A673 (cell line): ENCODE data around the gene ARHGAP21. TPM values are rescaled to one million over a fixed set of nuclear protein-coding genes. Genes with fewer than 3 reads are reported as not detected.

Experiments
- BruUV-seq: library from RNA; stranded (reverse); fragments of 400-500 nt; replicated peaks from 2 replicates; lab custom pipeline; 2021; lab: Mats Ljungman, UMichigan
- CTCF ChIA-PET: fragments of 300-600 bp; sonication (Branson Sonifier 250); formaldehyde crosslinking; loops from one replicate; lab custom pipeline; 2022; ENCODE audit warnings: antibody characterized with exemption; lab: Charles Lee
- POLR2A ChIA-PET: fragments of 300-600 bp; sonication (Branson Sonifier 250); formaldehyde crosslinking; loops from one replicate; lab custom pipeline; 2022; ENCODE audit warnings: antibody characterized with exemption; ENCODE audit not compliant: low non-redundant PET; lab: Charles Lee
- DNase-seq: peaks from one replicate; pipeline ENCODE4 v3.0.0-alpha.2; 2015; ENCODE audit warnings: low spot score
- H3K27ac ChIP-seq: fragments of 200-600 bp; sonication (generic); 2 replicates; pipeline ENCODE4 v1.5.1; 2016; ENCODE audit warnings: mixed run types, low read depth, mild to moderate bottlenecking, mixed read lengths, antibody characterized with exemption, low read length; ENCODE audit not compliant: poor library complexity, severe bottlenecking
- H3K27me3 ChIP-seq: fragments of 200-600 bp; sonication (generic); replicated peaks from 2 replicates; pipeline ENCODE4 v1.6.1; 2017; ENCODE audit warnings: mixed run types, low read depth, mild to moderate bottlenecking, mixed read lengths, antibody characterized with exemption, low read length; ENCODE audit not compliant: insufficient read depth, poor library complexity
- H3K36me3 ChIP-seq: fragments of 200-600 bp; sonication (generic); 2 replicates; pipeline ENCODE4 v1.6.1; 2016; ENCODE audit warnings: mixed run types, mild to moderate bottlenecking, mixed read lengths, antibody characterized with exemption, low read length; ENCODE audit not compliant: insufficient read depth, poor library complexity, severe bottlenecking
- H3K4me1 ChIP-seq: fragments of 200-600 bp; sonication (generic); 2 replicates; pipeline ENCODE4 v1.6.1; 2017; ENCODE audit warnings: mixed run types, mild to moderate bottlenecking, mixed read lengths, antibody characterized with exemption, low read length; ENCODE audit not compliant: insufficient read depth, poor library complexity, severe bottlenecking
- H3K4me3 ChIP-seq: fragments of 200-600 bp; sonication (generic); 2 replicates; pipeline ENCODE4 v1.5.1; 2016; ENCODE audit warnings: low read depth, mixed run types, mild to moderate bottlenecking, mixed read lengths, low read length; ENCODE audit not compliant: poor library complexity, severe bottlenecking
- H3K9me3 ChIP-seq: fragments of 200-600 bp; sonication (generic); 2 replicates; pipeline ENCODE4 v1.6.1; 2016; ENCODE audit warnings: mixed run types, low read depth, mild to moderate bottlenecking, mixed read lengths, antibody characterized with exemption, low read length; ENCODE audit not compliant: poor library complexity, severe bottlenecking
- CTCF ChIP-seq: fragments of 300-800, 200-600 bp; sonication (generic); conservative IDR thresholded peaks from 2 replicates; pipeline ENCODE4 v1.5.1; 2017; ENCODE audit warnings: low read depth, mild to moderate bottlenecking, antibody characterized with exemption, low read length, moderate library complexity, mixed read lengths
- EZH2 ChIP-seq: fragments of 200-600 bp; sonication (generic); IDR thresholded peaks from 2 replicates; pipeline ENCODE4 v1.6.1; 2017; ENCODE audit warnings: borderline replicate concordance, low read depth, mild to moderate bottlenecking, mixed read lengths, antibody characterized with exemption, low read length; ENCODE audit not compliant: poor library complexity, severe bottlenecking
- intact Hi-C: fragments of 100-400 bp; cut with micrococcal nuclease; formaldehyde crosslinking; loops from one replicate; pipeline ENCODE4 v1.10.0; 2022; ENCODE audit not compliant: unreplicated experiment
- total RNA-seq: library from RNA; stranded (reverse); gene quantifications from 2 replicates; pipeline ENCODE4 v1.2.3, GENCODE V29; 2021

The ARHGAP21 gene
- total RNA-seq, 1 experiment from 2014 or later = 68.6 TPM

DNA sequence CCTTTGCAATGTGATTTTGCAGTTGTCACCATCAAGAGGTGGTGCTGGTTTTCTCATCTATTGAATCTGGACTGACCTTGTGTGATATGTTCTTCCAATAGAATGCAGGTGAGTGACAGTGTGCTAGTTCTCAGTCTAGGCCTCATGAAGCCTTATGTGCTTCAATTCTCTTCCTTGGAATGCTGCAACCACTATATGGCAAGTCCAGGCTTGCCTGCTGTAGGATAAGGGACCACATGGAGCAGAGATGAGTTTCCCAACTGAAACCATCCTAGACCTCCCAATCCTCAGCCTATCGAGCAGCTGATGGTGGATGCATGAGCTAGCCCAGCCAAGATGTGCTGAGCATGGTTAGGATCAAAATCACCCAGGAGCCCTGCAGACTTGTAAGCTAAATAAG, 32.6 kb upstream of the ARHGAP21 start:
- Histone ChIP-seq H3K4me1 (no peaks in the 10 kb centered on the region), H3K27ac (no peak overlapping the region), H3K27me3 (no peaks in the 10 kb centered on the region), H3K4me3 (no peak overlapping the region), H3K36me3 (no peaks in the 10 kb centered on the region), H3K9me3 (no peaks in the 10 kb centered on the region)
- intact Hi-C loops = no loop called here
- POLR2A ChIA-PET = no interaction called here
- DNase-seq = no peak
- TF ChIP-seq CTCF = no peak
- no peak for TF ChIP-seq EZH2
- CTCF ChIA-PET = no interaction called here
- BruUV-seq = no TSS peak

DNA sequence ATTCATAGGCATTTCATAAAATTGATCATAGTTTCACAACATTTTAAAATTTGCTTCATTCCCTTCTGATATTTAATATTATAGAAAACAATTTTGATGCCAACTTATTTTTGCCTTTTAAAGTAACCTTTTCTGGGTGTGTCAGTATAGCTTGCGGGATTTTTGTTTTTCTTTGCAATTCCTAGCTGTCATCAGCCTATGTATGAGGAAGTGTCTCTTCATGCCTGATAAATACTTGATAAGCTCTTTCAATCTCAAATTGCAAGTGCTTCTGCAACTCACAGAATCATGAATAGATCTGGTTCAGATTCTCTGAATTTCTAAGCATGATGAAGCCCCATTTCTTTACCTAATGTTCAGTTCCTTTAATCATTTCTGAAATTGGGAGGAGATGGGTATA, 28.0 kb upstream of the ARHGAP21 start:
- ChIA-PET CTCF (no interaction called here), POLR2A (no interaction called here)
- intact Hi-C loops = no loop called here

GRCh38 chr10:24750695-24751094, 27.0 kb upstream of the ARHGAP21 start:
- CTCF ChIA-PET = no interaction called here
- no peak for DNase-seq
- intact Hi-C loops = no loop called here

More for the DNA sequence above, 28.0 kb upstream of the ARHGAP21 start:
- TF ChIP-seq EZH2 (no peak), CTCF (no peak)
- DNase-seq = no peak
- no TSS peak for BruUV-seq
- Histone ChIP-seq H3K4me1 (no peaks in the 10 kb centered on the region), H3K9me3 (no peaks in the 10 kb centered on the region), H3K4me3 (no peak overlapping the region), H3K27me3 (no peaks in the 10 kb centered on the region), H3K36me3 (no peaks in the 10 kb centered on the region), H3K27ac (no peak overlapping the region)

DNA sequence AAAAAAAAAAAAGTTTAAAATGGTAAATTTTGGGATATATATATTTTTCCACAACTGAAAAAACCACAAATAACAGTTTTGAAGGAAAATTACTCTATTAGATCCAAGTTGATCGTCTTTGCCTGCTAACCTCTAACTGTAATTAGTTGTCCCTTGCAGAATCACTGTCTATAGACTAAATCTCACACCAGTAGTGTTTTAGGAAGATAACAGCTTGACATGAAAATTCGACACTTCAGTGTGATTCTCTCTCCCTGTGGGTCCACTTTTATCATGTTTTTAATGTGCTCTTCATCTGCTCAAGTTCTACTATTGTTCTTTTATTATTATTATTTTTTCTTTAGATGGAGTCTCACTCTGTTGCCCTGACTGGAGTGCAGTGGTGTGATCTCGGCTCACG, 24.5 kb upstream of the ARHGAP21 start:
- intact Hi-C loops = no loop called here
- H3K9me3 ChIP-seq = no peaks in the 10 kb centered on the region
- no peak for TF ChIP-seq CTCF
- no peak for TF ChIP-seq EZH2
- POLR2A ChIA-PET = no interaction called here
- no peak overlapping the region for H3K27ac ChIP-seq
- H3K4me1 ChIP-seq = no peaks in the 10 kb centered on the region
- CTCF ChIA-PET = no interaction called here
- H3K4me3 ChIP-seq = no peak overlapping the region
- no peaks in the 10 kb centered on the region for H3K36me3 ChIP-seq
- no peaks in the 10 kb centered on the region for H3K27me3 ChIP-seq
- BruUV-seq = no TSS peak
- DNase-seq = no peak

More at GRCh38 chr10:24750695-24751094, 27.0 kb upstream of the ARHGAP21 start:
- Histone ChIP-seq H3K4me1 (no peaks in the 10 kb centered on the region), H3K27me3 (no peaks in the 10 kb centered on the region), H3K4me3 (no peak overlapping the region), H3K9me3 (no peaks in the 10 kb centered on the region), H3K36me3 (no peaks in the 10 kb centered on the region), H3K27ac (no peak overlapping the region)
- no peak for TF ChIP-seq EZH2
- BruUV-seq = no TSS peak
- POLR2A ChIA-PET = no interaction called here
